Measurements from ENCODE around the gene CD27. TPM values are rescaled to one million over a fixed set of nuclear protein-coding genes. Genes with fewer than 3 reads are reported as not detected.

The CD27 gene
- total and polyA plus RNA-seq, 2 of the 13 experiments (the other 11 are each of a cell fraction or from before 2014, with no cell fraction given): 0.12 TPM; not detected in 1

GRCh38 chr12:6470375-6471163 lies 25.8 kb downstream of the CD27 start, which contains the start of gene VAMP1 (continued):
- TF ChIP-seq MTF1 (CRISPR knock-in tag; IDR thresholded peaks at IDR 0.05): no peak
- TF ChIP-seq ASH2L (IDR thresholded peaks at IDR 0.05; ENCODE audit: insufficient read length, low read depth, low read length): peak; percentile 53
- no peak for TF ChIP-seq DMTF1 (CRISPR knock-in tag; IDR thresholded peaks at IDR 0.05)
- TF ChIP-seq, protein P1, sequence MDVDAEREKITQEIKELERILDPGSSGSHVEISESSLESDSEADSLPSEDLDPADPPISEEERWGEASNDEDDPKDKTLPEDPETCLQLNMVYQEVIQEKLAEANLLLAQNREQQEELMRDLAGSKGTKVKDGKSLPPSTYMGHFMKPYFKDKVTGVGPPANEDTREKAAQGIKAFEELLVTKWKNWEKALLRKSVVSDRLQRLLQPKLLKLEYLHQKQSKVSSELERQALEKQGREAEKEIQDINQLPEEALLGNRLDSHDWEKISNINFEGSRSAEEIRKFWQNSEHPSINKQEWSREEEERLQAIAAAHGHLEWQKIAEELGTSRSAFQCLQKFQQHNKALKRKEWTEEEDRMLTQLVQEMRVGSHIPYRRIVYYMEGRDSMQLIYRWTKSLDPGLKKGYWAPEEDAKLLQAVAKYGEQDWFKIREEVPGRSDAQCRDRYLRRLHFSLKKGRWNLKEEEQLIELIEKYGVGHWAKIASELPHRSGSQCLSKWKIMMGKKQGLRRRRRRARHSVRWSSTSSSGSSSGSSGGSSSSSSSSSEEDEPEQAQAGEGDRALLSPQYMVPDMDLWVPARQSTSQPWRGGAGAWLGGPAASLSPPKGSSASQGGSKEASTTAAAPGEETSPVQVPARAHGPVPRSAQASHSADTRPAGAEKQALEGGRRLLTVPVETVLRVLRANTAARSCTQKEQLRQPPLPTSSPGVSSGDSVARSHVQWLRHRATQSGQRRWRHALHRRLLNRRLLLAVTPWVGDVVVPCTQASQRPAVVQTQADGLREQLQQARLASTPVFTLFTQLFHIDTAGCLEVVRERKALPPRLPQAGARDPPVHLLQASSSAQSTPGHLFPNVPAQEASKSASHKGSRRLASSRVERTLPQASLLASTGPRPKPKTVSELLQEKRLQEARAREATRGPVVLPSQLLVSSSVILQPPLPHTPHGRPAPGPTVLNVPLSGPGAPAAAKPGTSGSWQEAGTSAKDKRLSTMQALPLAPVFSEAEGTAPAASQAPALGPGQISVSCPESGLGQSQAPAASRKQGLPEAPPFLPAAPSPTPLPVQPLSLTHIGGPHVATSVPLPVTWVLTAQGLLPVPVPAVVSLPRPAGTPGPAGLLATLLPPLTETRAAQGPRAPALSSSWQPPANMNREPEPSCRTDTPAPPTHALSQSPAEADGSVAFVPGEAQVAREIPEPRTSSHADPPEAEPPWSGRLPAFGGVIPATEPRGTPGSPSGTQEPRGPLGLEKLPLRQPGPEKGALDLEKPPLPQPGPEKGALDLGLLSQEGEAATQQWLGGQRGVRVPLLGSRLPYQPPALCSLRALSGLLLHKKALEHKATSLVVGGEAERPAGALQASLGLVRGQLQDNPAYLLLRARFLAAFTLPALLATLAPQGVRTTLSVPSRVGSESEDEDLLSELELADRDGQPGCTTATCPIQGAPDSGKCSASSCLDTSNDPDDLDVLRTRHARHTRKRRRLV (CRISPR knock-in tag; IDR thresholded peaks at IDR 0.05): peak; percentile 79; the same call in 1 of the 2 replicates
- TF ChIP-seq, protein P2, sequence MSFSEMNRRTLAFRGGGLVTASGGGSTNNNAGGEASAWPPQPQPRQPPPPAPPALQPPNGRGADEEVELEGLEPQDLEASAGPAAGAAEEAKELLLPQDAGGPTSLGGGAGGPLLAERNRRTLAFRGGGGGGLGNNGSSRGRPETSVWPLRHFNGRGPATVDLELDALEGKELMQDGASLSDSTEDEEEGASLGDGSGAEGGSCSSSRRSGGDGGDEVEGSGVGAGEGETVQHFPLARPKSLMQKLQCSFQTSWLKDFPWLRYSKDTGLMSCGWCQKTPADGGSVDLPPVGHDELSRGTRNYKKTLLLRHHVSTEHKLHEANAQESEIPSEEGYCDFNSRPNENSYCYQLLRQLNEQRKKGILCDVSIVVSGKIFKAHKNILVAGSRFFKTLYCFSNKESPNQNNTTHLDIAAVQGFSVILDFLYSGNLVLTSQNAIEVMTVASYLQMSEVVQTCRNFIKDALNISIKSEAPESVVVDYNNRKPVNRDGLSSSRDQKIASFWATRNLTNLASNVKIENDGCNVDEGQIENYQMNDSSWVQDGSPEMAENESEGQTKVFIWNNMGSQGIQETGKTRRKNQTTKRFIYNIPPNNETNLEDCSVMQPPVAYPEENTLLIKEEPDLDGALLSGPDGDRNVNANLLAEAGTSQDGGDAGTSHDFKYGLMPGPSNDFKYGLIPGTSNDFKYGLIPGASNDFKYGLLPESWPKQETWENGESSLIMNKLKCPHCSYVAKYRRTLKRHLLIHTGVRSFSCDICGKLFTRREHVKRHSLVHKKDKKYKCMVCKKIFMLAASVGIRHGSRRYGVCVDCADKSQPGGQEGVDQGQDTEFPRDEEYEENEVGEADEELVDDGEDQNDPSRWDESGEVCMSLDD (CRISPR knock-in tag; IDR thresholded peaks at IDR 0.05; ENCODE audit: borderline replicate concordance): no peak
- TF ChIP-seq NONO (IDR thresholded peaks at IDR 0.05): no peak
- peak; percentile 92 for TF ChIP-seq NONO (CRISPR knock-in tag; conservative IDR thresholded peaks at IDR 0.05)
- TF ChIP-seq ZNF737 (CRISPR knock-in tag; IDR thresholded peaks at IDR 0.05; ENCODE audit: borderline replicate concordance): no peak
- TF ChIP-seq UBTF (CRISPR knock-in tag; IDR thresholded peaks at IDR 0.05): peak; percentile 82; the same call in 1 of the 2 replicates
- peak; percentile 94 for TF ChIP-seq ZC3H13 (CRISPR knock-in tag; IDR thresholded peaks at IDR 0.05)
